Stimulated activated CD4-positive, alpha-beta T cell treated with anti-CD3 and anti-CD28 coated beads, Interleukin-1b, Interleukin-23, amount 100 ng/mL, for 24 hours (primary cell): Measurements from ENCODE around the gene C1GALT1C1.
"Not testable (repeated sequence)": the region's sequence is repeated elsewhere in the genome, so short reads cannot be mapped to it uniquely, and the experiment has no call there.

Experiments
- DNase-seq, 4 experiments: peaks; one replicate each; pipeline ENCODE4 v3.0.0-alpha.2; 2020; ENCODE audit warnings: low read depth in 4 of 4, low spot score in 1 of 4

C1GALT1C1 gene

GRCh38 chrX:120629667-120630537, at the start of gene C1GALT1C1:
C1GALT1C1 (minus strand) TSS chrX:120630054; CDS start chrX:120627166, 2,888 bp downstream.
- DNase-seq: peak; percentile 61 to 81 (median 69)

GRCh38 chrX:120677004-120677652, 47.3 kb upstream of the C1GALT1C1 start:
- DNase-seq: no peak

GRCh38 chrX:120672841-120673530, 43.1 kb upstream of the C1GALT1C1 start:
- no peak for DNase-seq

GRCh38 chrX:120672389-120672788, 42.5 kb upstream of the C1GALT1C1 start:
- no peak for DNase-seq

- DNase-seq: no peak
These were observed 42.1 kb upstream of the C1GALT1C1 start for GRCh38 chrX:120671963-120672362.

GRCh38 chrX:120668357-120668756, 38.5 kb upstream of the C1GALT1C1 start:
- DNase-seq: no peak

- not testable (repeated sequence) for DNase-seq
These were observed 34.7 kb upstream of the C1GALT1C1 start for GRCh38 chrX:120664535-120664934.

- DNase-seq: no peak
These were observed 34.2 kb upstream of the C1GALT1C1 start for GRCh38 chrX:120664081-120664480.

GRCh38 chrX:120662662-120663061, 32.8 kb upstream of the C1GALT1C1 start:
- DNase-seq: no peak

- no peak for DNase-seq
These were observed 30.8 kb upstream of the C1GALT1C1 start for GRCh38 chrX:120660637-120661036.

GRCh38 chrX:120653000-120653399, 23.1 kb upstream of the C1GALT1C1 start:
- DNase-seq: no peak

GRCh38 chrX:120652256-120652655, 22.4 kb upstream of the C1GALT1C1 start:
- DNase-seq: not testable (repeated sequence)

GRCh38 chrX:120647127-120647526, 17.3 kb upstream of the C1GALT1C1 start:
- no peak for DNase-seq

GRCh38 chrX:120642871-120643270, 13.0 kb upstream of the C1GALT1C1 start:
- no peak for DNase-seq

GRCh38 chrX:120638619-120639018, 8.8 kb upstream of the C1GALT1C1 start:
- DNase-seq: no peak

GRCh38 chrX:120625371-120625770, 4.5 kb downstream of the C1GALT1C1 start:
- no peak for DNase-seq

GRCh38 chrX:120617996-120618630, 11.7 kb downstream of the C1GALT1C1 start:
- no peak for DNase-seq

- no peak for DNase-seq
These were observed 15.0 kb downstream of the C1GALT1C1 start for GRCh38 chrX:120614816-120615215.

- DNase-seq: no peak
These were observed 17.8 kb downstream of the C1GALT1C1 start for GRCh38 chrX:120612086-120612485.

GRCh38 chrX:120604361-120604782, 25.5 kb downstream of the C1GALT1C1 start:
- peak in 1 of 4 experiments; percentile 2 for DNase-seq

- peak; percentile 38 to 56 (median 46) for DNase-seq
These were observed 26.0 kb downstream of the C1GALT1C1 start, which contains the start of gene MCTS1 for GRCh38 chrX:120603707-120604360. MCTS1 (plus strand) TSS chrX:120604101; CDS start chrX:120604237, 136 bp downstream.
